Heart left ventricle (tissue), 13 donors: ENCODE results near the gene AP3S2.

ENCODE experiments used
- POLR2A ChIP-seq, 2 donors: fragments of 450-650 bp; IDR thresholded peaks; one replicate each; pipeline ENCODE4 v1.6.1; 2017; ENCODE audit warnings: antibody characterized with exemption in 2 of 2, mild to moderate bottlenecking in 2 of 2, moderate library complexity in 2 of 2
- TF ChIP-seq, protein P1 (sequence below), 12 donors: fragments of 200-600 bp; sonication (generic) in 4 of 12; IDR thresholded peaks; one replicate each; pipeline versions ENCODE4 v1.5.0 to v1.8.0; 2018 to 2022; ENCODE audit warnings: antibody characterized with exemption in 12 of 12, mild to moderate bottlenecking in 5 of 12
- donor health status: ischemic (EF 13 %, LVEDD 7.1; RV severe dilation, severe dysfunction).
- donor health status: DM: no; HTN: yes; CAD: no.
- donor health status: DM: no; HTN: no; CAD: no.
- donor health status: ischemic (EF 25% LVEDD 6.9; RV normal size, moderate dysfunction).
- donor health status: ischemic (EF 25% LVEDD 5.7; RV mildly dilated, moderate dysfunction).
- donor health status: ischemic (EF 35%, LVEDD 5.7; RV mildly dilated, moderate dysfunction).
- donor health status: nonischemic (EF 11% LVEDD 7.7; RV severe dilation, severe dysfunction).
- donor health status: DM: yes; HTN: yes; CAD: no.
- donor health status: PGD.
- donor health status: ischemic (EF 29% LVEDD 5.4; RV normal size, mild dysfunction).
- donor health status: nonischemic (EF 23%, LVEDD 6.1; RV moderate dilation, normal function).

DNA sequence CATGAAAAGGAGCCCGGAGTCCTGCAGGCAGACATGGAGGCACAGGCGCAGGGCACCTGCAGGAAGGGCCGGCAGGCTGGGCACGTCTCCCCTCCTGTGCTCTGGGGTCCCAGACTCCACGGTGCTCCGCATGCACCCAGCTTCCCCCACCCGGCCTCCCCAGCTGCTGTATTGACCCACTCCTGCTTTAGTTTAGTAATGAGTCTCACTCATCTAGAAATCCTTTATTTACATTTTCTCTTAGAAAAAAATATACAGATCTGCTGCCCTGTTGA, 109.2 kb downstream of the AP3S2 start:
- TF ChIP-seq, protein P1, sequence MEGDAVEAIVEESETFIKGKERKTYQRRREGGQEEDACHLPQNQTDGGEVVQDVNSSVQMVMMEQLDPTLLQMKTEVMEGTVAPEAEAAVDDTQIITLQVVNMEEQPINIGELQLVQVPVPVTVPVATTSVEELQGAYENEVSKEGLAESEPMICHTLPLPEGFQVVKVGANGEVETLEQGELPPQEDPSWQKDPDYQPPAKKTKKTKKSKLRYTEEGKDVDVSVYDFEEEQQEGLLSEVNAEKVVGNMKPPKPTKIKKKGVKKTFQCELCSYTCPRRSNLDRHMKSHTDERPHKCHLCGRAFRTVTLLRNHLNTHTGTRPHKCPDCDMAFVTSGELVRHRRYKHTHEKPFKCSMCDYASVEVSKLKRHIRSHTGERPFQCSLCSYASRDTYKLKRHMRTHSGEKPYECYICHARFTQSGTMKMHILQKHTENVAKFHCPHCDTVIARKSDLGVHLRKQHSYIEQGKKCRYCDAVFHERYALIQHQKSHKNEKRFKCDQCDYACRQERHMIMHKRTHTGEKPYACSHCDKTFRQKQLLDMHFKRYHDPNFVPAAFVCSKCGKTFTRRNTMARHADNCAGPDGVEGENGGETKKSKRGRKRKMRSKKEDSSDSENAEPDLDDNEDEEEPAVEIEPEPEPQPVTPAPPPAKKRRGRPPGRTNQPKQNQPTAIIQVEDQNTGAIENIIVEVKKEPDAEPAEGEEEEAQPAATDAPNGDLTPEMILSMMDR (IDR thresholded peaks at IDR 0.05): no peak
- TF ChIP-seq POLR2A (IDR thresholded peaks at IDR 0.05): no peak
